Hematopoietic multipotent progenitor cell (in vitro differentiated cells): ENCODE results near the gene NT5C. TPM values are rescaled to one million over a fixed set of nuclear protein-coding genes. Genes with fewer than 3 reads are reported as not detected.
A peak's percentile ranks its signal among the peaks of the same experiment; 100 is the strongest.

ENCODE experiments used
- DNase-seq, 3 donors: peaks; one replicate each; pipeline ENCODE4 v3.0.0-alpha.2; 2011 to 2015; ENCODE audit warnings: low read depth in 2 of 3, low spot score in 2 of 3
- total RNA-seq: library from RNA; depleted of rRNA; stranded (reverse); fragments of >200 nt; gene quantifications from one replicate; pipeline ENCODE4 v1.2.3, GENCODE V29; 2012

The NT5C gene
- total RNA-seq, 1 donor, result 87.5 TPM

DNA sequence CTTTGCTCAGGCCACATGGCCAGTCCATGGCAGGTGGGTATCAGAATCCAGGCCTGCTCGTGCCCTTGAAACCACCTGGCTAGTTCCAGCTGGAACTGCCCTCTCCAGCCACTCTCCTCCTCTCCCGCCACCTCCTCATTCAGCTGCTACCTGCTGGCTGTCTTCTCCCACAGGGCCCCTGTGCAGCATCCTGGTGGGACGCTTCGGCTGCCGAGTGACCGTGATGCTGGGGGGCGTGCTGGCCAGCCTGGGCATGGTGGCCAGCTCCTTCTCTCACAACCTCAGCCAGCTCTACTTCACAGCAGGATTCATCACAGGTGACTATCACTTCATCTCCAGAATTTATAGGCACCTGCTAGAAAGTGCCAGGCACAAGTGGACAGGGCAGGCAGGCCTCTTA, 33.7 kb downstream of the NT5C start:
- no peak for DNase-seq

DNA sequence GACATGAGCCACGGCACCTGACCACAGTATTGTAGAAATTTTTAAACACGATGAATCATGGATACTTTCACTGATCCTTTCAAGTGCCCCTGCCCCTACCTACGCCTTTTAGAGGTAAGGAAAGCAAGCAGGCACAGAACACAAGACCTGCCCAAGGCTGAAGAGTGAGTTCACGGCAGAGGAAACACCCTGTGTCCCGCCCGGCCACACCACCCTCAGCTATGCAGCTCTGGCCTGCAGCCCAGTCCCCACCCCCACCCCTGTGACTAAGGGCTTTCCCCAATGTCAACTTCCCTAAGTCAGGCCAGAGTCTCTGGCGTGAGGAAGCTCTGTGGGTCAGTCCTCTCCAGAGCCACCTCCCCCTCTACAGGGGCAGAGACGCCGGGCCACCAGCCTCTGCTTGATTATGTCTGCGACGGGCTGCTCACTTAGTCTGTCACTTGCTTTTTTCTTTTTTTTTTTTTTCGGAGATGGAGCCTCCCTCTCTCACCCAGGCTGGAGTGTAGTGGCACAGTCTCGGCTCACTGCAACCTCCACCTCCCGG, 35.4 kb downstream of the NT5C start:
- DNase-seq, result peak in 2 of 3 donors; percentile 88 to 94

GRCh38 chr17:75094871-75095399, 36.6 kb downstream of the NT5C start:
- DNase-seq, result no peak

GRCh38 chr17:75093548-75094158, 37.9 kb downstream of the NT5C start:
- no peak for DNase-seq

GRCh38 chr17:75091855-75092327, 39.7 kb downstream of the NT5C start:
- no peak for DNase-seq

DNA sequence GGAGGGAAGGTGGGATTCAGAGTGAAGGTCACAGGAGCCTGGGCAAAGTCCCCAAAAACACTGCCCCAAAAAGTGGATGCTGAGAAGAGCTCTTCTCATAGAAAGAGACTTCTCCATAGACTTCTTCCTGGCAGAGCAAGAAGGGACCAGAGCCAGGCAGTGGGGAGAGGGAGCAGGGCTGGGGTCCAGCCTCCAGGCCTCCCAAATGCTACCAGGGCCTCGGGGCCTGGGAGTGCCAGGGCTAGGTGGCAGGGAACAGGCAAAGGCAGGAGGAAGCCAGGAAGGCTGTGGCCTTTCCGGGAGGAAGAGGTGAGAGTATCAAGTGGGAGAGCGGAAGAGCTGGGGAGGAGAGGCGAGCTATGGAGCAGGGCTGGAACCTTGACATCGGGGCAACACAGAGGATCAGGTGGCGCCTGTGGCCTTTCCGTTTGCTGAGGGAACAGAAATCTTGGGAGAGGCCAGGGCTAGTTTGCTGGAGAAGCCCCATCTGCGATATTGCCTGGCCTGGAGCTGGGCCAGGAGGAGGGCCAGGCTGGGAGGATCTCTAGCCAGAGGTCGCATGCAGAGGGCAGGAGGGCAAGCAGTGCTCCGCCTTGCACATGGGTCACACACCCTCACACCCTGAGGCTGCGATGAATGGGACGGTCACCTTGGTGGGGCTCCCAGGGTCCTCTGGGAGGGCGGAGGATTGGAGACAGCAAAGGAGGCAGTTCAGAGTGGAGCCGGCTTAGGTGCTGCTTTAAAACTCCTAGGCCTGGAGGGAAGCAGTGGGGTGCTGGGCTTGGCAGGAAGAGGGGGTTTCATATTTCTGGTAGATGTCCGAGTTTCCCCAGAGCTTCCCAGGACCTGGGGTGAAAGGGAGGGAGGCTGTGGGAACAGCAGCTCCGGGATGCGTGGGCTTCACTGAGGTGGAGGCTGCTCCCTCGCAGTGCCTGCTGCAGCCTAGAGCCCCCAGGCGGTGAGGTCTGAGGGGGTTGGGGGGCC, 40.4 kb downstream of the NT5C start:
- DNase-seq, result no peak

- DNase-seq, result no peak
These were observed 42.8 kb downstream of the NT5C start for GRCh38 chr17:75088465-75089417.

GRCh38 chr17:75087558-75088453, 43.7 kb downstream of the NT5C start, which contains the start of gene SLC16A5:
Gene SLC16A5, plus strand, starts transcription at chr17:75087954. Its CDS starts 5,683 bp downstream, at chr17:75093637.
- DNase-seq, result peak in 1 of 3 donors; percentile 46

- DNase-seq, result no peak
These were observed 44.4 kb downstream of the NT5C start for GRCh38 chr17:75087182-75087557.

DNA sequence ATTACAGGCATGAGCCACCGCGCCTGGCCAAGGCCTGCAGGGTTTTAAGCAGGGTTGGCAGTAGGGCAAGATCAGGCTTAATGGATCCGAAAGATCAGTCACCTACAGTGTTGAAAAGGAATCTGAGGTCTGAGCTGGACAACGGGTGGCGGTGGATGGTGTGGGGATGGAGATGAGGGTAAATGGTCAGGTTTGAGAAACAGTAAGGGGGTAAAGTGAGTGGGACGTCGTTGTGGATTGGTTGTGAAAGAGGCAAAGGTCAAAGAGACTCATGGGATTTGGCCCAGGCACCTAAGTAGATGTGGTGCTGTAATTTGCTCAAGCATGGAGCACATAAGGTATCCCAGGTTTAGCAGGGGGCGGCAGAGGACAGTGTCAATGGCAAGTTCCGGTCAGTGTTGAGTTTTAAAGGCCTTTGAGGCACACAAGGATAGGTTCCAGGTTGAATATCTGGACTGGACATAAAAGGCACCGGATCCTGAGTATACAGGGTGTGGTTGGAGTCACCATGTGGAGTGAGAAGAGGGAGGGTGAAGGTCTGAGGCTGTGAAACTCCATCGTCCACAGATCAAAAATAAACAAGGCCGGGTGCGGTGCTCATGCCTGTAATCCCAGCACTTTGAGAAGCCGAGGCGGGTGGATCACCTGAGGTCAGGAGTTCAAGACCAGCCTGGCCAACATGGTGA, 44.9 kb downstream of the NT5C start:
- DNase-seq, result no peak

GRCh38 chr17:75084039-75084660, 47.4 kb downstream of the NT5C start:
- no peak for DNase-seq

- DNase-seq, result no peak
These were observed 48.9 kb downstream of the NT5C start for GRCh38 chr17:75082683-75083082.

DNA sequence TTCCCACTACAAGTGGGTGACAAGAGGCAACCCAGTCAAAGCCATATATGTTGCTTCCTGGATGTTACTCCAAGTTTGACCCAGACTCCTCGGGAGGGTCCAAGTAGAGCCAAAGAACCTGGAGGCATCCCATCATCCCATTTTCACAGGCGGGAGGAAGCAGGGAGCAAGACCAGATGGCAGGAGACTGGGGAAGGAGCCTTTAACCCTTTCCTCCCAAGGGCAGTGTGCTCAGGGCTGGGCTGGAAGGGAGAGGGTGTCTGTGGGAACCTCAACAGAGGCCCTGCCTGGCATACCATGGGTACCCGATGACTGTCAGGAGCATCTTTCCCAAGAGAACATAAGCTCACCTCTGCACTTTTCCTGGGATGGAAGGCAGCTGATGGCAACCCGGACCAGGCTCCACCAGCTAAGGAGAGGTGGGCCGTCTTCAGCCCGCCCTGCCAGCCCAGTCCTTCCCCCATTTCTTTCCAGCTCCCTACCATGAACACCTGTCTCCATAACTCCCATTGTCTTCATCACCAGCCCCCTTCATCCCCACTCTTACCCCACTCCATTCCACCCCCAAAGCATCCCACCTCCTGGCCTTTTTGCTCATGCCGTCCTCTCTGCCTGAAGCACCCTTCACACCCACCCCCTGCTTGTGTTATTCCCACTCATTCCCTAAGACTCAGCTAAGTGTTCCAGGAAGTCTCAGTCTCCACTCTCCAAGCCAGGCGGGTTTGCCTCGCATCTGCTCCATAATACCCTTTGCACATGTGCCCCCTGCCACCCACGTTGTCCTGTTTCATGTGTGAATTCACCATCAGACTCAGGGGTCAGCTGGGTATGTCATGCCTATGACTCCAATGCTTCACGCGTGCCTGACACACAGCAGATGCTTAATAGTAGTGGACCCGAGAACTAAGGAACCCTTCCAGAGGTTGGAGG, 49.7 kb downstream of the NT5C start:
- DNase-seq, result no peak
